Loucy (cell line): ENCODE data around the gene EXOSC10.
"Not testable (repeated sequence)": the region's sequence is repeated elsewhere in the genome, so short reads cannot be mapped to it uniquely, and the experiment has no call there.

Source experiments
- CTCF ChIP-seq: fragments of 200-600 bp; sonication (generic); conservative IDR thresholded peaks from 2 replicates; pipeline ENCODE4 v1.5.1; 2014; ENCODE audit warnings: mild to moderate bottlenecking, antibody characterized with exemption, low read length
- EZH2phosphoT487 ChIP-seq: fragments of 200-600 bp; IDR thresholded peaks from 2 replicates; pipeline ENCODE4 v1.6.1; 2018; ENCODE audit warnings: antibody characterized with exemption, mild to moderate bottlenecking, moderate library complexity, borderline replicate concordance

- not testable (repeated sequence) for TF ChIP-seq CTCF, EZH2phosphoT487
These were observed 48.5 kb downstream of the EXOSC10 start for GRCh38 chr1:11051121-11051520.
